Natural killer cell (primary cell): ENCODE measurements around the gene TES. TPM values are rescaled to one million over a fixed set of nuclear protein-coding genes. Genes with fewer than 3 reads are reported as not detected.

Source experiments
- ATAC-seq, 3 donors: fragments of 150-1000 bp in 2 of 3; fragments of 200-7000 bp in 1 of 3; cut with Tn5 transposase; 1 replicate in 1 of 3; 2 replicates in 2 of 3; pipeline ENCODE4 v1.10.0; 2021; ENCODE audit warnings: mild to moderate bottlenecking in 2 of 3, moderate library complexity in 2 of 3
- DNase-seq, 2 donors: peaks; one replicate each; pipeline versions ENCODE4 v3.0.0 to v3.0.0-alpha.2; 2013 to 2021; ENCODE audit warnings: mixed read lengths in 1 of 2
- H3K27ac ChIP-seq: one replicate; pipeline ENCODE4 v1.5.1; 2013; ENCODE audit warnings: mild to moderate bottlenecking, low read length
- H3K27me3 ChIP-seq: one replicate; pipeline ENCODE4 v1.6.1; 2013; ENCODE audit warnings: low read length; ENCODE audit not compliant: control insufficient read depth, insufficient read depth
- H3K36me3 ChIP-seq: one replicate; pipeline ENCODE4 v1.6.1; 2013; ENCODE audit warnings: low read length; ENCODE audit not compliant: control insufficient read depth, insufficient read depth
- H3K4me1 ChIP-seq: one replicate; pipeline ENCODE4 v1.6.1; 2013; ENCODE audit warnings: low read length; ENCODE audit not compliant: control insufficient read depth, insufficient read depth
- H3K4me3 ChIP-seq: one replicate; pipeline ENCODE4 v1.5.1; 2013; ENCODE audit warnings: low read length
- H3K9me3 ChIP-seq: one replicate; pipeline ENCODE4 v1.6.1; 2013; ENCODE audit warnings: low read length; ENCODE audit not compliant: control insufficient read depth, insufficient read depth
- H3K27ac Mint-ChIP-seq, 2 donors: one replicate each; pipeline ENCODE4 v1.8.0; 2022; ENCODE audit warnings: mild to moderate bottlenecking in 2 of 2, mixed read lengths in 2 of 2, moderate library complexity in 1 of 2
- H3K27me3 Mint-ChIP-seq, 2 donors: one replicate each; pipeline ENCODE4 v1.8.0; 2022; ENCODE audit warnings: low read depth in 2 of 2, mixed read lengths in 2 of 2
- H3K36me3 Mint-ChIP-seq: one replicate; pipeline ENCODE4 v1.8.0; 2022; ENCODE audit warnings: mixed read lengths
- H3K4me1 Mint-ChIP-seq, 2 donors: one replicate each; pipeline ENCODE4 v1.8.0; 2022; ENCODE audit warnings: mixed read lengths in 2 of 2
- H3K4me3 Mint-ChIP-seq: one replicate; pipeline ENCODE4 v1.8.0; 2022; ENCODE audit warnings: mild to moderate bottlenecking, moderate library complexity, mixed read lengths
- H3K9me3 Mint-ChIP-seq, 2 donors: one replicate each; pipeline ENCODE4 v1.8.0; 2022; ENCODE audit warnings: mixed read lengths in 2 of 2
- WGBS: methylation state at CpG from one replicate; pipeline ENCODE4 v1.1.7; 2013; ENCODE audit warnings: missing lambda C conversion rate; ENCODE audit not compliant: insufficient coverage; 5-methylcytosine and 5-hydroxymethylcytosine counted together
- intact Hi-C: fragments of 100-400 bp; cut with micrococcal nuclease; formaldehyde crosslinking; loops from one replicate; pipeline ENCODE4 v1.14.2; 2022
- total RNA-seq, 4 donors: library from RNA; stranded (reverse); fragments of 120-200 nt in 1 of 4; gene quantifications; one replicate each; pipeline versions ENCODE4 v1.2.3 to v1.2.4, GENCODE V29; 2013 to 2022
- TF ChIP-seq, protein P1 (sequence below): fragments of 200-600 bp; IDR thresholded peaks from one replicate; pipeline ENCODE4 v1.8.0; 2022; ENCODE audit warnings: antibody characterized with exemption

TES gene
- total RNA-seq, 3 donors from 2014 or later (not counting 1 experiment from before 2014, with no cell fraction given): 220 to 269 (median 227) TPM

DNA sequence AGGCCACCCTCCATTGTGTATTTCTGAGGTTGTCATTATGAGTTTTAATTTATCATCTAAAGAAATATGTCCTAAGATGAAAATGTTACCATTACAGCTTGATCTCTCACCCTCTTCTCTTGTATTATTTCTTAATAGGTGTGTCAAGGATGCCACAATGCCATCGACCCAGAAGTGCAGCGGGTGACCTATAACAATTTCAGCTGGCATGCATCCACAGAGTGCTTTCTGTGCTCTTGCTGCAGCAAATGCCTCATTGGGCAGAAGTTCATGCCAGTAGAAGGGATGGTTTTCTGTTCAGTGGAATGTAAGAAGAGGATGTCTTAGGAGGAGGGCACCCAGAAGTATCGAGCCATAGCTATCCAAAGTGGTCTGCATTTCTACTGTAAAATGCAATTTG is 46.8 kb downstream of the TES start:
- TF ChIP-seq, protein P1, sequence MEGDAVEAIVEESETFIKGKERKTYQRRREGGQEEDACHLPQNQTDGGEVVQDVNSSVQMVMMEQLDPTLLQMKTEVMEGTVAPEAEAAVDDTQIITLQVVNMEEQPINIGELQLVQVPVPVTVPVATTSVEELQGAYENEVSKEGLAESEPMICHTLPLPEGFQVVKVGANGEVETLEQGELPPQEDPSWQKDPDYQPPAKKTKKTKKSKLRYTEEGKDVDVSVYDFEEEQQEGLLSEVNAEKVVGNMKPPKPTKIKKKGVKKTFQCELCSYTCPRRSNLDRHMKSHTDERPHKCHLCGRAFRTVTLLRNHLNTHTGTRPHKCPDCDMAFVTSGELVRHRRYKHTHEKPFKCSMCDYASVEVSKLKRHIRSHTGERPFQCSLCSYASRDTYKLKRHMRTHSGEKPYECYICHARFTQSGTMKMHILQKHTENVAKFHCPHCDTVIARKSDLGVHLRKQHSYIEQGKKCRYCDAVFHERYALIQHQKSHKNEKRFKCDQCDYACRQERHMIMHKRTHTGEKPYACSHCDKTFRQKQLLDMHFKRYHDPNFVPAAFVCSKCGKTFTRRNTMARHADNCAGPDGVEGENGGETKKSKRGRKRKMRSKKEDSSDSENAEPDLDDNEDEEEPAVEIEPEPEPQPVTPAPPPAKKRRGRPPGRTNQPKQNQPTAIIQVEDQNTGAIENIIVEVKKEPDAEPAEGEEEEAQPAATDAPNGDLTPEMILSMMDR: no peak
- H3K9me3 Mint-ChIP-seq: no peaks in the 10 kb centered on the region
- Histone ChIP-seq H3K27ac (no peak overlapping the region), H3K4me3 (no peak overlapping the region), H3K9me3 (no peaks in the 10 kb centered on the region), H3K4me1 (no peaks in the 10 kb centered on the region), H3K27me3 (no peaks in the 10 kb centered on the region), H3K36me3 (peaks cover 54% of the 10 kb centered on the region)
- no peaks in the 10 kb centered on the region for H3K27me3 Mint-ChIP-seq
- peak overlapping the region; percentile 39 to 56 for H3K27ac Mint-ChIP-seq
- 98% methylated on average over 3 of the region's 3 CpGs for WGBS
- ATAC-seq: no peak
- intact Hi-C loops: loop anchor here (10.0 kb wide), 1 partner anchor 548 kb away; no protein-coding TSS in a partner anchor
- peaks cover 40 to 46% of the 10 kb centered on the region in 2 donors for H3K4me1 Mint-ChIP-seq
- H3K36me3 Mint-ChIP-seq: peaks cover 28% of the 10 kb centered on the region
- no peak for DNase-seq
- H3K4me3 Mint-ChIP-seq: no peak overlapping the region

DNA sequence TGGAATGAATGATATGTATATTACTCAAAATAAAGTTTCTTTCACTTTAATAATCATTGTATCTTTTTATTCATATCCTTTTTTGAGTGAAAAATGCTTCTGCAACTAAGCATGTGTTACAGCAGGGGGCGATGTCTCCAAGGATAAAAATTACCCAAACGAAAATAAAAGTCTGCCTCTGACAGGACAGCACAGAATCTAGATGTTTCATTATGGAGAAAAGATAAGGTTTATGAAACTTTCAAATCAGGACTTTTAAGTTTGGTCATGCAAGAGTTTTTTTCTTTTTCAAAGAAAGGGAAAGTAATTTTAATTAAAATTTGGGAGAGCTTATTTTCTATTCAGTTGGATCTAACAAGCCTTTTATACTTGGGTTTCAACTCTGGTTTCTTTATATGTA is 48.4 kb downstream of the TES start:
- Histone ChIP-seq H3K27me3 (no peaks in the 10 kb centered on the region), H3K4me3 (no peak overlapping the region), H3K4me1 (no peaks in the 10 kb centered on the region), H3K27ac (no peak overlapping the region), H3K9me3 (no peaks in the 10 kb centered on the region), H3K36me3 (peaks cover 38% of the 10 kb centered on the region)
- Mint-ChIP-seq H3K4me1 (peaks cover 34 to 37% of the 10 kb centered on the region in 2 donors), H3K27ac (peak overlapping the region; percentile 66 to 73), H3K36me3 (peaks cover 22% of the 10 kb centered on the region), H3K4me3 (no peak overlapping the region), H3K27me3 (no peaks in the 10 kb centered on the region), H3K9me3 (no peaks in the 10 kb centered on the region)
- DNase-seq (peak in 1 of 2 donors; percentile 73), ATAC-seq (peak; percentile 66 to 80 (median 75))
- TF ChIP-seq, protein P1: peak; percentile 75
- 10% methylated on average over 2 of the region's 2 CpGs for WGBS
- intact Hi-C loops: loop anchor here (1.0 to 10.0 kb wide), 3 partner anchors 268 to 546 kb away; no protein-coding TSS in a partner anchor

DNA sequence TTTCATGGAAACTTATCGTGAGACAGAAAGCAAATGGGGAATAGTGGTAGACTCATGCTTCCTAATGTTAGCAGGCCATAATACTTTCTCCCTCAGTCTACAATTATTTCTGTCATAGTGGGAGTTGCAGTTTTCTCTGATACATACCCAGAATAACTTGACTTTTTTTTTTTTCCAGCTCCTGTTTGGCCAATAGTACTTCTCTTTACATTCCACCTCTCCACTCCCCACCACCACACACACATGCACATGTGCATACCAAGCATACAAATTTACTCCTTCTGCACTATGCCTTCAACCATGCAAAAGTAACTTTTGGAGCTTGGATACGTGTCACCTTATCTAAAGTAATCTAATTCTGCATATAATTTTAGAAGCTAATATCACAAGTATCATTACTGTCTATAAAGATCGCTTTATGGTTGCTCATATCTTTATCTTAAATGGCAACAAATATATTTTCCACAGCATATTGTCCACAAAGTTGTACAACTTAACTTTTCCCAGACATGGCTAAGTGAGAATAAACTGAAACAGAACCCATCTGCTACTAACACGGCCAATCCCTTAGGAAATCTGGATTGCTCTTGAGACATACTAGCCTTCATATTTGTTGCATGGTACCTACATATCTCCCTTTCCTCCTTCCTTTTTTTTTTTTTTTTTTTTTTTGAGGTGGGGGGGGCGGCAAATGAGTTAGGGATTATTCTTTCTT is 49.0 kb downstream of the TES start:
- Histone ChIP-seq H3K36me3 (peaks cover 32% of the 10 kb centered on the region), H3K27ac (peak overlapping the region; percentile 20), H3K27me3 (no peaks in the 10 kb centered on the region), H3K4me1 (no peaks in the 10 kb centered on the region), H3K9me3 (no peaks in the 10 kb centered on the region), H3K4me3 (no peak overlapping the region)
- TF ChIP-seq, protein P1: no peak
- DNase-seq: no peak
- Mint-ChIP-seq H3K4me3 (no peak overlapping the region), H3K9me3 (no peaks in the 10 kb centered on the region), H3K36me3 (peaks cover 19% of the 10 kb centered on the region), H3K27me3 (no peaks in the 10 kb centered on the region), H3K27ac (peak overlapping the region; percentile 66 to 73), H3K4me1 (peaks cover 31 to 36% of the 10 kb centered on the region in 2 donors)
- intact Hi-C loops: loop anchor here (2.0 to 10.0 kb wide), 2 partner anchors 267 to 545 kb away; no protein-coding TSS in a partner anchor
- WGBS: 97% methylated on average over 3 of the region's 5 CpGs
- ATAC-seq: no peak
